Dermis blood vessel endothelial cell (primary cell): ENCODE measurements around the gene EHMT2. TPM values are rescaled to one million over a fixed set of nuclear protein-coding genes. Genes with fewer than 3 reads are reported as not detected.
A peak's percentile ranks its signal among the peaks of the same experiment; 100 is the strongest.

Experiments used
- DNase-seq: peaks from one replicate; pipeline ENCODE4 v3.0.0; 2010
- total RNA-seq: library from RNA; depleted of rRNA; stranded (reverse); fragments of >200 nt; gene quantifications from 2 replicates; pipeline ENCODE4 v1.2.3, GENCODE V29; 2014

The EHMT2 gene
- total RNA-seq, 1 donor from 2014 or later: 45.9 TPM

- DNase-seq: peak; percentile 60
Measured at GRCh38 chr6:31837369-31838113, 60.0 kb downstream of the EHMT2 start.

GRCh38 chr6:31836474-31837368 is 60.8 kb downstream of the EHMT2 start:
- DNase-seq: peak; percentile 33

GRCh38 chr6:31836047-31836473 is 61.4 kb downstream of the EHMT2 start:
- no peak for DNase-seq

- DNase-seq: peak; percentile 90
Measured at GRCh38 chr6:31834367-31835250, 62.9 kb downstream of the EHMT2 start.

GRCh38 chr6:31831350-31832215 is 65.9 kb downstream of the EHMT2 start:
- DNase-seq: no peak

GRCh38 chr6:31830886-31831335 is 66.6 kb downstream of the EHMT2 start:
- no peak for DNase-seq

Other genes with a start within 250 kb of the EHMT2 start
- gene BAG6, start 245.0 kb downstream of the EHMT2 start, total RNA-seq: 133 and 309 TPM in 2 replicates
- 0.34 and 0.37 TPM in 2 replicates for gene APOM, start 241.8 kb downstream of the EHMT2 start, total RNA-seq
- 20.6 and 28.6 TPM in 2 replicates for gene C6orf47, start 236.9 kb downstream of the EHMT2 start, total RNA-seq
- gene GPANK1, start 232.7 kb downstream of the EHMT2 start, total RNA-seq: 11.9 and 12.9 TPM in 2 replicates
- gene CSNK2B, start 231.6 kb downstream of the EHMT2 start, total RNA-seq: 111 and 116 TPM in 2 replicates
- gene LY6G5B, start 227.7 kb downstream of the EHMT2 start, total RNA-seq: 1.8 and 3.2 TPM in 2 replicates
- gene LY6G5C, start 216.6 kb downstream of the EHMT2 start, total RNA-seq: 3.6 and 4.5 TPM in 2 replicates
- 60.7 and 66.9 TPM in 2 replicates for gene ABHD16A, start 194.4 kb downstream of the EHMT2 start, total RNA-seq
- gene LY6G6F, start 190.8 kb downstream of the EHMT2 start, total RNA-seq: not detected in 2 replicates
- not detected in 2 replicates for gene LY6G6D, start 182.3 kb downstream of the EHMT2 start, total RNA-seq
- not detected in 2 replicates for gene LY6G6C, start 176.0 kb downstream of the EHMT2 start, total RNA-seq
- not detected in 2 replicates for gene MPIG6B, start 174.3 kb downstream of the EHMT2 start, total RNA-seq
- gene DDAH2, start 168.4 kb downstream of the EHMT2 start, total RNA-seq: 126 and 150 TPM in 2 replicates
- gene CLIC1, start 161.2 kb downstream of the EHMT2 start, total RNA-seq: 543 and 615 TPM in 2 replicates
- gene MSH5, start 157.7 kb downstream of the EHMT2 start, total RNA-seq: 7.1 and 8.5 TPM in 2 replicates
- 1.4 and 2.4 TPM in 2 replicates for gene SAPCD1, start 135.0 kb downstream of the EHMT2 start, total RNA-seq
- gene VWA7, start 120.4 kb downstream of the EHMT2 start, total RNA-seq: 0.05 and 0.34 TPM in 2 replicates
- 39.7 and 116 TPM in 2 replicates for gene VARS1, start 101.9 kb downstream of the EHMT2 start, total RNA-seq
- 32.0 and 36.9 TPM in 2 replicates for gene LSM2, start 90.7 kb downstream of the EHMT2 start, total RNA-seq
- gene HSPA1L, start 82.4 kb downstream of the EHMT2 start, total RNA-seq: 0.51 and 0.85 TPM in 2 replicates
- gene HSPA1A, start 82.2 kb downstream of the EHMT2 start, total RNA-seq: 139 and 155 TPM in 2 replicates
- 68.8 and 71.5 TPM in 2 replicates for gene HSPA1B, start 70.0 kb downstream of the EHMT2 start, total RNA-seq
- 66.8 and 78.1 TPM in 2 replicates for gene NEU1, start 34.9 kb downstream of the EHMT2 start, total RNA-seq
- 0.05 and 0.17 TPM in 2 replicates for gene SLC44A4, start 18.7 kb downstream of the EHMT2 start, total RNA-seq
- gene ZBTB12, start 4.4 kb upstream of the EHMT2 start, total RNA-seq: 3.6 and 4.9 TPM in 2 replicates
- not detected in 2 replicates for gene C2, start 30.0 kb upstream of the EHMT2 start, total RNA-seq
- 1.6 and 2.0 TPM in 2 replicates for gene CFB, start 48.4 kb upstream of the EHMT2 start, total RNA-seq
- 111 and 114 TPM in 2 replicates for gene NELFE, start 61.3 kb upstream of the EHMT2 start, total RNA-seq
- gene SKIC2, start 61.5 kb upstream of the EHMT2 start, total RNA-seq: 37.3 and 48.2 TPM in 2 replicates
- 12.8 and 14.6 TPM in 2 replicates for gene DXO, start 74.4 kb upstream of the EHMT2 start, total RNA-seq
- 1.5 and 2.2 TPM in 2 replicates for gene C4A, start 84.4 kb upstream of the EHMT2 start, total RNA-seq
- 1.2 and 2.6 TPM in 2 replicates for gene C4B, start 117.1 kb upstream of the EHMT2 start, total RNA-seq
- 0.34 TPM in 1 of 2 replicates, not detected in the other for gene CYP21A2, start 140.7 kb upstream of the EHMT2 start, total RNA-seq
- 4.6 and 4.8 TPM in 2 replicates for gene TNXB, start 211.6 kb upstream of the EHMT2 start, total RNA-seq
- 13.4 and 20.5 TPM in 2 replicates for gene ATF6B, start 230.5 kb upstream of the EHMT2 start, total RNA-seq
- gene FKBPL, start 232.6 kb upstream of the EHMT2 start, total RNA-seq: 6.9 and 8.3 TPM in 2 replicates